Muscle layer of duodenum (tissue), 2 donors: ENCODE results near the gene GTF3C6.
"Not testable (repeated sequence)": the region's sequence is repeated elsewhere in the genome, so short reads cannot be mapped to it uniquely, and the experiment has no call there.

Source experiments
- H3K27ac ChIP-seq: one replicate; pipeline ENCODE4 v1.7.0; 2013; ENCODE audit warnings: mild to moderate bottlenecking, low read length
- H3K27me3 ChIP-seq: one replicate; pipeline ENCODE4 v1.7.0; 2013; ENCODE audit warnings: low read depth, mild to moderate bottlenecking, control low read depth, low read length
- H3K36me3 ChIP-seq, 2 donors: one replicate each; pipeline ENCODE4 v1.7.0; 2013; ENCODE audit warnings: low read length in 2 of 2, control low read depth in 1 of 2, mild to moderate bottlenecking in 1 of 2; ENCODE audit not compliant: insufficient read depth in 2 of 2, control insufficient read depth in 1 of 2
- H3K4me1 ChIP-seq, 2 donors: one replicate each; pipeline ENCODE4 v1.7.0; 2013; ENCODE audit warnings: low read length in 2 of 2, mild to moderate bottlenecking in 2 of 2, control low read depth in 1 of 2, moderate library complexity in 1 of 2; ENCODE audit not compliant: insufficient read depth in 2 of 2, control insufficient read depth in 1 of 2
- H3K4me3 ChIP-seq, 2 donors: one replicate each; pipeline ENCODE4 v1.7.0; 2013; ENCODE audit warnings: low read length in 2 of 2, low read depth in 1 of 2, mild to moderate bottlenecking in 1 of 2
- H3K9me3 ChIP-seq, 2 donors: one replicate each; pipeline ENCODE4 v1.7.0; 2013; ENCODE audit warnings: low read length in 2 of 2, control low read depth in 1 of 2, mild to moderate bottlenecking in 1 of 2; ENCODE audit not compliant: control insufficient read depth in 1 of 2
- donor health status: healthy.

The GTF3C6 gene

GRCh38 chr6:110950440-110950839, 8.1 kb upstream of the GTF3C6 start:
- Histone ChIP-seq H3K27me3 (no peaks in the 10 kb centered on the region), H3K36me3 (no peaks in the 10 kb centered on the region), H3K27ac (no peak overlapping the region), H3K4me1 (peaks cover 0 to 3% of the 10 kb centered on the region in 2 donors), H3K9me3 (no peaks in the 10 kb centered on the region), H3K4me3 (no peak overlapping the region)

DNA sequence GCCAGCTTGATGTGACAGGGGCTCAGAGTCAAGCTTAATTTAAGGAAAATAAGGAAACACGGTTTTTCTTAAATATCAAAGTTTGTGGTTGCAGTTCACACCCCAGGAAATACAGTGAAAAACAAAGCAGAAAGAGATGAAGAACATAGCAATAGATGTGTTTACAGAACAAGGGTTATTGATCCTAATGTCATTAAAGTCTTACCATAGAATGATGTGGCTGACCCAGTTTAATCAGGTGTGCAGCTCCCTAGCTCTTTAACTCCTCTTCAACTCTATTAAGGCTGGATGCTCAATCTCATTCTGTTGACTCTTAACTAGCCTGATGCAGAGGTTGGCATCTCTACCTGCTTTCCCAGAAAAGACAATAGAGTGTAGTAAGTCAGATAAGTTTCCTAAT, 7.5 kb upstream of the GTF3C6 start:
- peaks cover 0 to 3% of the 10 kb centered on the region in 2 donors for H3K4me1 ChIP-seq
- H3K9me3 ChIP-seq: no peaks in the 10 kb centered on the region

DNA sequence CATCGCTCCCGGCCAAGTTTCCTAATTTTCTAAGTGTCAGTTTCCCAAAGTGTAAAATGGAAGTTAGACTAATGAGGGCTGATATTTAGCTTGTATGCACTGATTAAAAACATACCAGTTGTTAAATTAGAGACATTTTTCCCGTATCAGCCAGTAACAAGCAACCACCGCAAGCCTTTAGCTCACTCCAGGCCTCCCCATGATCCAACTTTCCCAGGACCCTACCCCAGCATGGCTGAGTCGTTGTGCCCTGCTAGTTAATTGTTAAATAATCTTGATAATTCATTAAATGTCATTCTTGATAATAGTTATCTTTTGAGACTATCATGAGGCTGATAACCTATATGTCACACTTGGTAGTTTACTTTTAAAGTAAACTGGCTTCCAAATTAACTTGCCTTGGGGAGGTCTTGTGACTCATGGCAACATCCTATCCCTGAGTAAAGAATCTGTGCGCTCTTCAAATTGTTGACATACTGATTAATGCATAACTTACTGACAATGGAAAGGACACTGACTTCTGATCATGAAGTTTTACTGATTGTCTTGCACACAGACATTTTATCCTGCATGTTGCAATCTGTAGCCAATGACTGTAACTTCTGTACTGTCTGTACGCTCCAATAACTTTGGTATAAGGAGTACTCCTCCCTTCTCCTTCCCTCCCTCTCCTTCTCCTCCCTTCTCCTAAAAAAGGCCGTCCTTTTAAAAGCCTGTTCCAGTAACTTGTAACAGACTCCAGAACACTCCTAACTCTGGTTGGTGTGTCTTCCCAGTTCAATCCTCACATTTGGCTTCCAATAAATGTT, 6.3 kb upstream of the GTF3C6 start:
- H3K4me3 ChIP-seq: no peak overlapping the region
- H3K36me3 ChIP-seq: no peaks in the 10 kb centered on the region
- no peak overlapping the region for H3K27ac ChIP-seq
- H3K9me3 ChIP-seq: no peaks in the 10 kb centered on the region
- H3K4me1 ChIP-seq: peaks cover 0 to 3% of the 10 kb centered on the region in 2 donors
- no peaks in the 10 kb centered on the region for H3K27me3 ChIP-seq

More for the DNA sequence above, 7.5 kb upstream of the GTF3C6 start:
- Histone ChIP-seq H3K27me3 (no peaks in the 10 kb centered on the region), H3K4me3 (no peak overlapping the region), H3K27ac (no peak overlapping the region), H3K36me3 (no peaks in the 10 kb centered on the region)

DNA sequence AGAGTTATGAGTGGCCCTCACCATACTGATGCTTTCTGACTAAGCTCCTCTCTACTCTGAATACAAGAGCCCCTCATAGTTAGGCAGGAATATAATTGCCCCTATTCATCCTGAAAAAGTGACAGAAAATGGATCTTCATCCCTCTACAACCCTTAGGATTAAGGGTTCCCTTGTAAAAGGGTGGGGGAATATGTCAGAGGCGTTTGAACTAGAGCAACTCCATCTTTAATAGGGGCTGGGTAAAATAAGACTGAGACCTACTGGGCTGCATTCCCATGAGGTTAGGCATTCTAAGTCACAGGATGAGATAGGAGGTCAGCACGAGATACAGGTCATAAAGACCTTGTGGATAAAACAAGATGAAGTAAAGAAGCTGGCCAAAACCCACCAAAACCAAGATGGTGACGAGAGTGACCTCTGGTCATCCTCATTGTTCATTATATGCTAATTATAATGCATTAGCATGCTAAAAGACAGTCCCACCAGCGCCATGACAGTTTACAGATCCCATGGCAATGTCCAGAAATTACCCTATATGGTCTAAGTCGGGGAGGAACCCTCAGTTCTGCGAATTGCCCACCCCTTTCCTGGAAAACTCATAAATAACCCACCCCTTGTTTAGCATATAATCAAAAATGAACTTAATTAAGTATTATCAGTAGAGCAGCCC, 4.7 kb upstream of the GTF3C6 start:
- Histone ChIP-seq H3K4me1 (peaks cover 4 to 11% of the 10 kb centered on the region in 2 donors), H3K36me3 (no peaks in the 10 kb centered on the region), H3K9me3 (no peaks in the 10 kb centered on the region), H3K27me3 (no peaks in the 10 kb centered on the region), H3K27ac (no peak overlapping the region), H3K4me3 (no peak overlapping the region)

DNA sequence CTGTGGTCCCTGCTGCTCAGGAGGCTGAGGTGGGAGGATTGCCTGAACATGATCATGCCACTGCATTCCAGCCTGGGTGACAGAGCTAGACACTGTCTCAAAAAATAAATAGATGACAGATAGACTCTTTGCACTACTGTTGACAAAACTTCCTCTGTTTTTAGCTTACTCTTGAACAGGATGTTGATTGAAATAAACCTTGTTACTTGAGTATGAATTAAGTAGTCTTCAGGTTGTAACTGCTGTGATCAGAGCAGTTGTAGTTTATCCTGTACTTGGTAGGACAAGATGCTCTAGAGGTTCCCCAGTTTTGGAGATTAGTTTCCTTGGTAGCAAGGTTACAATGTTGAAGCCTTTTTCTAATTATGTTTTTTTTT, 1.5 kb downstream of the GTF3C6 start:
- H3K9me3 ChIP-seq: no peaks in the 10 kb centered on the region
- no peak overlapping the region for H3K4me3 ChIP-seq
- H3K27ac ChIP-seq: no peak overlapping the region
- peaks cover 4 to 12% of the 10 kb centered on the region in 2 donors for H3K4me1 ChIP-seq
- H3K27me3 ChIP-seq: no peaks in the 10 kb centered on the region
- H3K36me3 ChIP-seq: peaks cover 0 to 25% of the 10 kb centered on the region in 2 donors

- not testable (repeated sequence) for H3K27me3 ChIP-seq, H3K27ac ChIP-seq, H3K9me3 ChIP-seq, H3K4me3 ChIP-seq
- H3K4me1 ChIP-seq: peaks cover 4 to 10% of the 10 kb centered on the region in 2 donors
- peaks cover 8 to 46% of the 10 kb centered on the region in 2 donors for H3K36me3 ChIP-seq
Observed at GRCh38 chr6:110962636-110963035, 4.1 kb downstream of the GTF3C6 start.

DNA sequence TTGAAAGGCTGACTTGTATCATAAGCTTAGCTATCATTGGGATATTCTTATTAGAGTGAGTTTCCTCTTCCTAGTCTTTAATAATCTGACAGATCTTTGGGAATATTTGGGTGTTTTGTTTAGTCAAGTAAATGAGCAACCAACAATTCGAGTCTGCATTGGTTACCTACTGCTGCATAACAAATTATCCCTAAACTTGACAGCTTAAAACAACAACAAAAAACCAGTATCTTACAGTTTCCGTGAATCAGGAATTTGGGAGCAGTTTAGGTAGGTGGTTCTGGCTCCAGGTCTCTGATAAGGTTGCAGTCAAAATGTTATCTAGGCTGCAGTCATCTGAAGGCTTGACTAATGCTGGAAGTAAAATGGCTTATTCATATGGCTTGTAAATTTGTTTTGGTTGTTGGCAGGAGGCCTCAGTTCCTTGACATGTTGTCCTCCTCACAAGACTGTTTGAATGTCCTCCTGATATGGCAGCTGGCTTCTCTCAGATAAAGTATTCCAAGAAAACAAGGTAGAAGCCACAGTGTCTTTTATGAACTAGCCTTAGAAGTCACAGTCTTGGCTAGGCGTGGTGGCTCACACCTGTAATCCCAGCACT, 7.2 kb downstream of the GTF3C6 start:
- Histone ChIP-seq H3K4me3 (no peak overlapping the region), H3K4me1 (no peaks in the 10 kb centered on the region), H3K27me3 (no peaks in the 10 kb centered on the region), H3K36me3 (peaks cover 13 to 52% of the 10 kb centered on the region in 2 donors), H3K9me3 (no peaks in the 10 kb centered on the region), H3K27ac (no peak overlapping the region)

DNA sequence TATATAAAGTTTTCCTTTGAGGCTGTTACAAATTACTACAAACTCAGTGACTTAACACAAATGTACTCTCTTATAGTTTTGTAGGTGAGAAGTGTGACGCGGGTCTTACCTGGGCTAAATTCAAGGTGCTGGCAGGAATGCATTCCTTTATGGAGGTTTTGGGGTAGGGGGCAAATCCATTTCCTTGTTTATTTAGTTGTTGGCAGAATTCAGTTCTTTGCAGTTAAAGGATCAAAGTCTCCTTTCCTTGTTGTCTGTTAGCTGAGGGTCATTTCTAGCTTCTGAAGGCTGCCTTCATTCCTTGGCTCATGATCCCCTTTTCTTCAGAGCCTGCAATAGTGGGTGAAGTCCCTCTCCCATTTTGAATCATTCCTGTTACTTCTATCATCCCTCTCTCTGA, 10.2 kb downstream of the GTF3C6 start:
- not testable (repeated sequence) for H3K4me3 ChIP-seq, H3K9me3 ChIP-seq, H3K27ac ChIP-seq, H3K27me3 ChIP-seq, H3K4me1 ChIP-seq
- H3K36me3 ChIP-seq: peaks cover 13 to 30% of the 10 kb centered on the region in 2 donors

DNA sequence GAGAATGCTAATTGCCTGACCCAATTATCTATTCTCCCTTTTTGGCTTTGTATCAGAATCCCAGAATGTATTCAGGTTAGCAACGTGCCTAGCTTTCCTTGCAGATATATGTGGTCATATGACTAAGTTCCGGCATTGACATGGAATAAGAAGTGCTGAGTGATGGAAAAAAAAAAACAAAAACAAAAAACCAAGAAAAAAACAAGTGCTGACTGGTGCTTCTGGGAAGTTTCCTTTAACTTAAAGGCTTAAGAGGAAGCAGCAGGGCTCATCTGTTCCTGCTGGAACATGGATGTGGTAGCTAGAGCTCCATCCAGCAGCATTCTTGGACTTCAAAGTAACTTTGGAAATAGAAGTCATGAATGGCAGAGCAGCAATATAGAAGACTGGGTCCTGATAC, 13.0 kb downstream of the GTF3C6 start:
- Histone ChIP-seq H3K9me3 (no peaks in the 10 kb centered on the region), H3K27ac (no peak overlapping the region)

DNA sequence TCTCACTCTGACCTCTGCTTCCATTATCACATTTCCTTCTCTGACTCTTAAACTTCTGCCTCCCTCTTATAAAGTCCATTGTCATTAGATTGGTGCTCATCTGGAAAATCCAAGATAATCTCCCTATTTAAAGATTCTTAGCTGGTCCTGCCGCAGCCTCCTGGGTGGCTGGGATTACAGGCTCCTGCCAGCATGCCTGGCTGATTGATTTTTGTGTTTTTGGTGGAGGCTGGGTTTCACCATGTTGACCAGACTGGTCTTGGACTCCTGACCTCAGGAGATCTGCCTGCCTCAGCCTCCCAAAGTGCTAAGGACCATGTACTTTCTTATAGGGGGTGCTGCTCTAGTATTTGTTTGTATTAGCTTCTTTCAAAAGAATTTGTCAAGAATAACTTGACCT, 18.1 kb downstream of the GTF3C6 start:
- Histone ChIP-seq H3K4me3 (no peak overlapping the region), H3K36me3 (no peaks in the 10 kb centered on the region), H3K9me3 (no peaks in the 10 kb centered on the region), H3K27me3 (no peaks in the 10 kb centered on the region), H3K4me1 (no peaks in the 10 kb centered on the region), H3K27ac (no peak overlapping the region)

More for the DNA sequence above, 13.0 kb downstream of the GTF3C6 start:
- H3K4me3 ChIP-seq: no peak overlapping the region
- no peaks in the 10 kb centered on the region for H3K27me3 ChIP-seq
- H3K4me1 ChIP-seq: no peaks in the 10 kb centered on the region
- H3K36me3 ChIP-seq: peaks cover 7 to 17% of the 10 kb centered on the region in 2 donors

DNA sequence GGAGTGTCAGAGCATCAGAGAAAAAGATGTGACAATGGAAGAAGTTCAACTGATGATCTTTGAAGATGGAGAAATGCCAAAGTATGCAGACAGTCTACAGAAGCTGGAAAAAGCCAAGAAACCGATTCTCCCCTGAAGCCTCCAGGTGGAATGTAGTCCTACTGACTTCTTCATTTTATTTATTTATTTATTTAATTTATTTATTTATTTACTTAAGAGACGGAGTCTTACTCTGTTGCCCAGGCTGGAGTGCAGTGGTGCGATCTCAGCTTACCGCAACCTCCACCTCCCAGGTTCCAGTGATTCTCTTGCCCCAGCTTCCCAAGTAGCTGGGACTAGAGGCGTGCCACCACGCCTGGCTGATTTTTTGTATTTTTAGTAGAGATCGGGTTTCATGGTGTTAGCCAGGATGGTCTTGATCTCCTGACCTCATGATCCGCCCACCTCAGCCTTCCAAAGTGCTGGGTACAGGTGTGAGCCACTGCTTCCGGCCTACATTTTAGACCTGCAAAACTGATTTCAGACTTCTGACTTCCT, 21.1 kb downstream of the GTF3C6 start:
- Histone ChIP-seq H3K27ac (no peak overlapping the region), H3K36me3 (no peaks in the 10 kb centered on the region), H3K4me1 (peaks cover 7 to 12% of the 10 kb centered on the region in 2 donors), H3K27me3 (no peaks in the 10 kb centered on the region), H3K4me3 (no peak overlapping the region), H3K9me3 (no peaks in the 10 kb centered on the region)
